Stimulated activated CD4-positive, alpha-beta T cell treated with anti-CD3 and anti-CD28 coated beads, Interleukin-4, amount 100 ng/mL, for 48 hours (primary cell): ENCODE measurements around the gene TF.
"Not testable (repeated sequence)": the region's sequence is repeated elsewhere in the genome, so short reads cannot be mapped to it uniquely, and the experiment has no call there.

Experiments
- DNase-seq, 2 donors: peaks; one replicate each; pipeline ENCODE4 v3.0.0-alpha.2; 2020; ENCODE audit warnings: low read depth in 2 of 2

Gene TF

DNA sequence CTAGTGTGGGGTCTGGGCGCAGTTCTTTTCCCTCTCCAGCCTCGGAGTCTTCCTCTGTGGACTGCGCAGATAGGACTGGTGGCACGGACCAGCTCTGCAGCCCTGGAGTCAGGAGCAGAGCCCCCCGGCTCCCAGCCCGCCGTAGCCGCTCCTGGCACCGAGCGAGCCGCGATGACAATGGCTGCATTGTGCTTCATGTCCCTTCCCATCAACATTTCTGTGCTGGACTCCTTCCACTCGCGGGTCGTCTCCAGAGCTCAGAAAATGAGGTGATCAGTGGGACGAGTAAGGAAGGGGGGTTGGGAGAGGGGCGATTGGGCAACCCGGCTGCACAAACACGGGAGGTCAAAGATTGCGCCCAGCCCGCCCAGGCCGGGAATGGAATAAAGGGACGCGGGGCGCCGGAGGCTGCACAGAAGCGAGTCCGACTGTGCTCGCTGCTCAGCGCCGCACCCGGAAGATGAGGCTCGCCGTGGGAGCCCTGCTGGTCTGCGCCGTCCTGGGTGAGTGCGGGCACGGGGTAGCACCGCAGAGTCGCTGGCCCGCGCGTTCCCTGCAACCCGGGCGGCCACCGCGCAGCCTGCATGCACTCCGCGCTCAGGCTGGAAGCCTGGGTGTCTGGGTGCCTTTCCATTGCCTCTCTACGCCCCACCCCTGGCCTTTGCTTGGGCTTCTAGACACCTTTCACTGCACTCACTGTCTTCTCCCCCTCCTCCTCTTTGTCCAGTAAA, at the start of gene TF:
Gene TF, plus strand, starts transcription at position 413 of the 731 bp plus-strand sequence. Its CDS starts 48 bp downstream, at position 461.
- DNase-seq = no peak

GRCh38 chr3:133697960-133698359, 48.2 kb upstream of the TF start:
- DNase-seq = no peak

GRCh38 chr3:133699467-133699866, 46.7 kb upstream of the TF start:
- DNase-seq = no peak

- DNase-seq = no peak
Observed at GRCh38 chr3:133699903-133700302, 46.3 kb upstream of the TF start.

DNA sequence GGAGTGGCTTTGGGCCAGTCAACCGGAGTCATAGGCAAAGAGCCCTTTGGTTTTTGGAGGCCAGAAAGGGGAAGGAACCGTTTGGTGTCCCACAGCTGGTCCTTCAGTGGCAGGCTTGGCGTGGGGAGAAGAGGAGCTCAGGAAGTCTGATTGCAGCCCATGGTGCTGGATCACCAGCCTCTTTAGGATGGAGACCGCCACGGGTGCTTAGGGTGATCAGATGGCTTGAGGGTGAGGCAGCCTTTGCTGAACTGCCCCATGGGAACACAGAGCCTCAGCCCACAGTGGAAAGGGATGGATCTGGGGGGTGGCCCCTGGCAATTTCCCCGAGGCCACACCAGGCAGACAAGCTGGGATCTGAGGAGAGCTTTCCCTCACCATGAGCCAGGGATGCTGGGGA, 45.8 kb upstream of the TF start:
- DNase-seq = no peak

DNA sequence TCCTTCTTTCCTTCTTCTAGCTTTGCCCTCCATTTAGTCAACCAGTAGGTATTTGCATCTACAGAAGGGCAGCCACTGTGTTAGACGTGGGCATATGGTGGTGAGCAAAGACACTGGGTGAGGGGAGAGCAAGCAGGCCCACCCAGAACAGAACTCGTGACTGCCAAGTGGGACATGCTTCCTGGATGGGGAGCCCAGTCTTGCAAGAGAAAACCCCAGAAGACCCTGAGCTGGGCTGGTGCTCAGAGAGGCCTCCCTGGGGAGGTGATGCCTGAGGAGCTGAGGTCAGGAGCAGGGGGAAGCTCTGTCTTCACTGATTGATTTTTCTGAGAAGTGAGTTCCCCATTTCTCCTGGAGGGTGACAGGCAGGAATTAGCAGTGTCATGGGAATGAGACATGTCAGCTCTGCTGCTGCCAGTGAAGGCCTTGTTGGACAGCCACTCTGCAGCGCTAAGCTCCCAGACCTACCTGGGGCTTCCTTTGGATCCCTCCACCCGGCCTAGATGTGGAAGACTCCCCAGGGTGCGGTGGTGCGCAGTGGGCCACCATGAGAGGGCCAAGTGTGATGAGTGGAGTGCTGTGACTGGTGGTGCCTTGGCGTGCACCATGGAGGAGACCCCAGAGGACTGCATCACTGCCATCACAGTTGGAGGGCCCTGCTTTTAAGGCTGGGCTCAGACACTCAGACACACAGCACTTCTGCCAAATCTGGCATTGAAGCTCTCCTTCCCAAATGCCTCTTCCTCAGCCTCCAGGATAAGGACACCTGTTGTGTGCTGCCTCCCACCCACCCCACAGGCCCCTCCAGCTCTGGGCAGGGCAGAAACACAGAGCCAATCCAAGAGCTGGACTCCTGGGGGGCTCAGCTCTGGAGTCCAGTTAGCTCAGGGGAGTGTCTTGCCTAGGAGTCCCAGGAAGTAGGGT, 44.5 kb upstream of the TF start:
- no peak for DNase-seq

GRCh38 chr3:133703915-133704314, 42.3 kb upstream of the TF start:
- DNase-seq = no peak

DNA sequence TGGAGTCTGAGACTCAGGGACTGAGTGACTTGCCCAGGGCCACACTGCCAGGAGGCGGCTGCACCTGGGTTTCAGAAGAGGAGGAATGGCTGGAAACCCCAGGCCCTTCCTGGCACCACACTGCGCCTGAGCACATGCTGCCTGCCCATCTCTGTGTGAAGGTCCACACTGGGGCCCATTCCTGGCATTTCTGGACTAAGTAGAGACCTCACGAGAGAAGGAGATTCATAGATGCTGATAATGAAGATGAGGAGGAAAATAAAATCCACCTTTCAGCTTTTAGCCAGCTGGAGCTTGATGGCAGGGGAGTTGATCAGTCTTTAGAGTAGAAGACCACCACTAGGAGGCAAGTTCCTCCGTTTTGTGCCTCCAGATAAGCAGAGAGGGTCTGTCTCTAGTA, 40.2 kb upstream of the TF start:
- no peak for DNase-seq

DNA sequence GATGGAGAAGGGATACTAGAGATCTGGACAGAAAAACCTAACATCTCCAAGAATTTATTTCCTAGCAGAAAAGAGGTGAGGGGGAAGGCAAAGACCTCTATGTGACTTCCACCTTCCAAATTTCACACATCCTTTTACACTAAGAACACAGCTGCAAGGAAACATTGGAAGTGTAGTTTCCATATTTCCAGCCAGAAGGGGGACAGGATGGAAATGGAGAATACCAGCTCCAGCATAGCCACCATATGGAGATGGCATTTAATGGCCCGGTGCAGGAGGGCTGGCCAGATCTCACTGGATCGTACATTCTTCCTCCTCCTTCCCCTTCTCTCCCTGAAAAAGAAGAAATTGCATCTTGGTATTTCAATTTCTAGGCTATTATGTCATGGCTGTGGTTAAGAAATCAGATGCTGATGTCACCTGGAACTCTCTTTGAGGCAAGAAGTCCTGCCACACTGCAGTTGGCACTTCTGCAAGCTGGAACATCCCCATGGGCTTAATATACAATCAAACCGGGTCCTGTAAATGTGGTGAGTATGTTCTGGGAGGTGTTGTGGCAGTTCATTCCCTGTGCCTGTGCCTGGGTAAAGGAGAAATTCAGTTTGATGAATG, 36.9 kb upstream of the TF start:
- DNase-seq = no peak

DNA sequence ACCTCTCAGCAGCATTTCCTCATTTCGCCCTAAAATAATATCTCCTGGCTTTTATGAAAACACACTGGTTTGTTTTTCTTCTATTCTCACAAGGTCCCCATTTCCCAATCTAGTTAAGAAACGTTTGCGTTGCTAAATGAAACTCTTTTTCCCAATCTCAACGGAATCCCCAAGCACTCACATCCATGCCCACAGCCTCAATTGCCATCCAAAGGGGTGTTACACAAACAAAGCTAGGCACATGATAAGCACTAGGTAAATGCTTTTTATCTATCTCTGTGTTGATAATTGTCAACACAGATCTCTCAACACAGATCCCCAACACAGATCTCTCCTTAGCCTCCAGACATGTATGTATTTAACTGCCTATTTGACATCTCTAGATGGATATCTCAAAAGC, 35.2 kb upstream of the TF start:
- DNase-seq = no peak

- DNase-seq = no peak
Observed at GRCh38 chr3:133712017-133712416, 34.2 kb upstream of the TF start.

GRCh38 chr3:133713347-133713746, 32.8 kb upstream of the TF start:
- DNase-seq = no peak

DNA sequence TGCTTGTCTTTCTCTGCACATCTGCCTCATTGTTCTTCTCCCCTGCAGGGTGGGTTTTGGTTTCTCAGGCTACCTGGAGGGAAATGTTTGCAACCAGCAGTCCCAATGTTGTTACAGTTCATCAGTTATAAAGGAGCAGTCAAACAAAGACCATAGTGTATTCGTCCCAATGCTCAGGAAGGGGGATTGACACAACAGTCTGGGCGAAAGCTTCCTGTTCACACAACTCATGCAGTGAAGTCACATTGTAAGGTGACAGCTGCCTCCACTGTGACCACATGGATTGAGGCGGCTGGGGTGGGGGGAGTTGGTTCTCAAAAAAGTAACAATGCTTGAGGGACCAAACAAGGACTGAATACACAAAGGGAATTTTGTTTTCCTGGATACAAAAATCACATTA, 28.8 kb upstream of the TF start:
- no peak for DNase-seq

DNA sequence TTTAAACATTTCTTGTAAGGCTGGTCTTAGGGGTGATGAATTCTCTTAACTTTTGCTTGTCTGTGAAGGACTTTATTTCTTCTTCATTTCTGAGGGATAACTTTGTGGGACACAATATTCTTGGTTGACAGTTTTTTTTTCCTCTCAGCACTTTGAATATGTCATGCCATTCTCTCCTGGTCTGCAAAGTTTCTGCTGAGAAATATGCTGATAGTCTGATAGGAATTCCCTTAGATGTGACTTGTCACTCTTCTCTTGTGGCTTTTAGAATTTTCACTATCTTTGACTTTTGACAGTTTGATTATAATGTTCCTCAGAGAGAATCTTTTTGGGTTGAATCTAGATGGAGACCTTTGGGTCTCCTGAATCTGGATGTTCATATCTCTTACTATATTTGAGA, 23.3 kb upstream of the TF start:
- no peak for DNase-seq

- DNase-seq = no peak
Observed at GRCh38 chr3:133730993-133731392, 15.2 kb upstream of the TF start.

GRCh38 chr3:133732231-133732630, 14.0 kb upstream of the TF start:
- DNase-seq = not testable (repeated sequence)

- DNase-seq = no peak
Observed at GRCh38 chr3:133733226-133733625, 13.0 kb upstream of the TF start.

GRCh38 chr3:133734305-133734704, 11.9 kb upstream of the TF start:
- no peak for DNase-seq

GRCh38 chr3:133742351-133743091, 3.7 kb upstream of the TF start:
- DNase-seq = no peak

DNA sequence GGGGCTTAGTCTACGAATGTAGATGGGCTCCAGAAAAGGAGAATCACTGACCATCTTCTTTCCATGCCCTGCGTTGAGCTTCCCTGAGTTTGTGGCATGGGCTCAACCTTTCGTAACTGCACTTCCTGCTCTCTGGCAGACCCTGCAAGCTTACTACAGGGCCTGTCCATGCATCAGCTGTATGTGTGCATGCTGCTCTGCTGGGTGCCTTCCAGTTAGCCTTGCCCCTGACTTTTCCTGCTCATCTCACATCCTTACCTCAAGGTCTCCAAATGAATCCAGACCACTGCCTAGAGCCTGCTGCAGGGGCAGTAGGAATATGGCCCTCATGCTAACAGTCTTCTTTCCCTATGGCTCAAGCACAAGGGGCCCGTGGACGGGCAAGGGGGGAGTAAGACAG, 2.0 kb upstream of the TF start:
- DNase-seq = no peak

DNA sequence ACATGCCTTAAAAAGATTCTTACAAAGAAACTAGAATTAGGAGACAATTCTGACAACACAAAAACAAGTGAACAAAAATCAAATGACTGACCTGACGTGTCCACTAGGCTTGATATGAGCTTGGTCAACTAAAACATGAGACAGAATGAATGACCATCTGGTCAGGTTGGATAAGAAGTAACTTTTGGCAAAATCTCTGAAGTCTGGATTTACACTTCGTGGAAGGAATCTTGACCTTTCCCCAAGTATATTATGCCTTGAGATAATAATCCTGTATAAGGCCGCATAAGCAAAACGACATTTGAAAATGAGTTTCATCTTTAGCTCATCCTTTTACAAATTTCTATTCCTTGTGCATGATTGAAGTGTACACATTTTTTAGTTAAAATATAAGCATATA, 1.1 kb upstream of the TF start:
- DNase-seq = no peak

GRCh38 chr3:133746712-133747066, 496 bp downstream of the TF start:
- DNase-seq = no peak
